Tibial nerve (tissue), 4 donors: ENCODE data around the gene SLC27A1. TPM values are rescaled to one million over a fixed set of nuclear protein-coding genes. Genes with fewer than 3 reads are reported as not detected.
A peak's percentile ranks its signal among the peaks of the same experiment; 100 is the strongest.

Experiments
- DNase-seq, 2 donors: peaks; one replicate each; pipeline ENCODE4 v3.0.0-alpha.2; 2019; ENCODE audit warnings: low spot score in 2 of 2
- H3K27ac ChIP-seq, 4 donors: fragments of 200-600 bp; sonication (generic) in 3 of 4; one replicate each; pipeline ENCODE4 v1.5.1; 2017 to 2019; ENCODE audit warnings: mild to moderate bottlenecking in 1 of 4
- H3K27me3 ChIP-seq, 2 donors: fragments of 200-600 bp; sonication (generic) in 1 of 2; one replicate each; pipeline versions ENCODE4 v1.5.1 to v1.6.0; 2017 to 2019
- H3K36me3 ChIP-seq, 3 donors: fragments of 200-600 bp; sonication (generic); one replicate each; pipeline ENCODE4 v1.5.1; 2018 to 2019
- H3K4me1 ChIP-seq, 4 donors: fragments of 200-600 bp; sonication (generic) in 3 of 4; one replicate each; pipeline ENCODE4 v1.5.1; 2017 to 2019
- H3K4me3 ChIP-seq, 4 donors: fragments of 200-600 bp; sonication (generic) in 3 of 4; one replicate each; pipeline ENCODE4 v1.5.1; 2017 to 2019; ENCODE audit warnings: mild to moderate bottlenecking in 1 of 4, moderate library complexity in 1 of 4
- H3K9me3 ChIP-seq, 4 donors: fragments of 200-600 bp; sonication (generic) in 3 of 4; one replicate each; pipeline ENCODE4 v1.5.1; 2017 to 2019
- EP300 ChIP-seq, 2 donors: sonication (generic); formaldehyde crosslinking; IDR thresholded peaks; one replicate each; pipeline ENCODE4 v1.6.1; 2017; ENCODE audit warnings: antibody characterized with exemption in 2 of 2, mild to moderate bottlenecking in 1 of 2
- POLR2A ChIP-seq, 2 donors: fragments of 450-650 bp; IDR thresholded peaks; one replicate each; pipeline ENCODE4 v1.6.1; 2017; ENCODE audit warnings: antibody characterized with exemption in 2 of 2, mild to moderate bottlenecking in 2 of 2, moderate library complexity in 2 of 2
- WGBS, 2 donors: methylation state at CpG; one replicate each; pipeline ENCODE4 v1.1.5; 2018; 5-methylcytosine and 5-hydroxymethylcytosine counted together
- total RNA-seq, 4 donors: library from RNA; depleted of rRNA; stranded (reverse); fragments of >200 nt; gene quantifications; one replicate each; pipeline ENCODE4 v1.1.0, GENCODE V29; 2016
- TF ChIP-seq, protein P1 (sequence below), 5 experiments: fragments of 200-600 bp in 3 of 5; fragments of 450-650 bp in 2 of 5; sonication (generic) in 3 of 5; IDR thresholded peaks; one replicate each; pipeline ENCODE4 v1.5.1; 2016 to 2019; ENCODE audit warnings: antibody characterized with exemption in 5 of 5, mild to moderate bottlenecking in 3 of 5, moderate library complexity in 2 of 5

The SLC27A1 gene
- total RNA-seq, 4 donors from 2014 or later: 30.6 to 69.3 (median 55.9) TPM

DNA sequence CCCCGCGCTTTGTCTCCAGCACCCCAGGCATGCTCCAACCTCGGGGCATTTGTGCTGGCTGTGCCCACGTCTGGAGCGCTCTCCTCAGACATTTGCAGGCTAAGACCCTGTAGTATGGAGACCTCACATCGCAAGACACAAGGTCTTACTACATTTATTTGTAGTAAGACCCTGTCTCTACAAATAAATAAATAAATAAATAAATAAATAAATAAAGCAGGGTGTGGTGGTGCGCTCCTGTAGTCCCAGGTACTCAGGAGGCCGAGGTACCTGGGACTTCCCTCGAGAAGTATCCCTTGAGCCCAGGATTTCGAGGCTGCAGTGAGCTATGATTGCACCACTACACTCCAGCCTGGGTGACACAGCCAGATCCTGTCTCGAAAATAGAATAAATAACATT lies 14.2 kb upstream of the SLC27A1 start:
- no peaks in the 10 kb centered on the region for H3K9me3 ChIP-seq
- H3K4me3 ChIP-seq: no peak overlapping the region
- H3K27me3 ChIP-seq: peaks cover 0 to 81% of the 10 kb centered on the region in 2 donors
- no peaks in the 10 kb centered on the region for H3K36me3 ChIP-seq
- DNase-seq: no peak
- no peak overlapping the region for H3K27ac ChIP-seq
- H3K4me1 ChIP-seq: peaks cover 0 to 20% (median 2%) of the 10 kb centered on the region in 4 donors
- WGBS, 2 donors: 55 to 63% methylated on average over 11 of the region's 11 CpGs
- TF ChIP-seq POLR2A (IDR thresholded peaks at IDR 0.05) (no peak), EP300 (IDR thresholded peaks at IDR 0.05) (no peak)
- TF ChIP-seq, protein P1, sequence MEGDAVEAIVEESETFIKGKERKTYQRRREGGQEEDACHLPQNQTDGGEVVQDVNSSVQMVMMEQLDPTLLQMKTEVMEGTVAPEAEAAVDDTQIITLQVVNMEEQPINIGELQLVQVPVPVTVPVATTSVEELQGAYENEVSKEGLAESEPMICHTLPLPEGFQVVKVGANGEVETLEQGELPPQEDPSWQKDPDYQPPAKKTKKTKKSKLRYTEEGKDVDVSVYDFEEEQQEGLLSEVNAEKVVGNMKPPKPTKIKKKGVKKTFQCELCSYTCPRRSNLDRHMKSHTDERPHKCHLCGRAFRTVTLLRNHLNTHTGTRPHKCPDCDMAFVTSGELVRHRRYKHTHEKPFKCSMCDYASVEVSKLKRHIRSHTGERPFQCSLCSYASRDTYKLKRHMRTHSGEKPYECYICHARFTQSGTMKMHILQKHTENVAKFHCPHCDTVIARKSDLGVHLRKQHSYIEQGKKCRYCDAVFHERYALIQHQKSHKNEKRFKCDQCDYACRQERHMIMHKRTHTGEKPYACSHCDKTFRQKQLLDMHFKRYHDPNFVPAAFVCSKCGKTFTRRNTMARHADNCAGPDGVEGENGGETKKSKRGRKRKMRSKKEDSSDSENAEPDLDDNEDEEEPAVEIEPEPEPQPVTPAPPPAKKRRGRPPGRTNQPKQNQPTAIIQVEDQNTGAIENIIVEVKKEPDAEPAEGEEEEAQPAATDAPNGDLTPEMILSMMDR (IDR thresholded peaks at IDR 0.05): no peak

DNA sequence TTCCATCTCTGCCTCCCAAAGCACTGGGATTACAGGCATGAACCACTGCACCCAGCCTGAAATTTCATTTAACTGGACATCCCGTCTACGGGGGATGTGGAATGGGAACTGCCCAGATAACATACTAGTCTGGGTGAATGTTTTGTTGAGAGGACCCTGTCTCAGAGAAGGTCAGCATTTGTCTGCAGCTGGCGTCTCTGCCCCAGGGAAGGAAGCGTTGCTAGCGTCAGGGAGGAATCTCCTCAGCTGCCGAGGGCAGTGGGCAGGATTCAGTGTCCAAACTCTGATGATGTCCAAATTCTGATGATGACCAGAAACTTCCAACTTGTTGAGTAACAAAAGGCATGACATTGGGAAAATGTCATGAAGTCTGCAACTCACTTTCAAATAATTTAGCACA lies 12.7 kb upstream of the SLC27A1 start:
- TF ChIP-seq, protein P1 (IDR thresholded peaks at IDR 0.05): no peak
- TF ChIP-seq POLR2A (IDR thresholded peaks at IDR 0.05): no peak
- TF ChIP-seq EP300 (IDR thresholded peaks at IDR 0.05): no peak
- peaks cover 0 to 85% of the 10 kb centered on the region in 2 donors for H3K27me3 ChIP-seq
- H3K4me3 ChIP-seq: no peak overlapping the region
- peaks cover 0 to 20% (median 2%) of the 10 kb centered on the region in 4 donors for H3K4me1 ChIP-seq
- no peak overlapping the region for H3K27ac ChIP-seq
- 25 to 28% methylated on average over 6 of the region's 6 CpGs for WGBS, 2 donors
- DNase-seq: no peak
- H3K36me3 ChIP-seq: no peaks in the 10 kb centered on the region
- H3K9me3 ChIP-seq: no peaks in the 10 kb centered on the region

DNA sequence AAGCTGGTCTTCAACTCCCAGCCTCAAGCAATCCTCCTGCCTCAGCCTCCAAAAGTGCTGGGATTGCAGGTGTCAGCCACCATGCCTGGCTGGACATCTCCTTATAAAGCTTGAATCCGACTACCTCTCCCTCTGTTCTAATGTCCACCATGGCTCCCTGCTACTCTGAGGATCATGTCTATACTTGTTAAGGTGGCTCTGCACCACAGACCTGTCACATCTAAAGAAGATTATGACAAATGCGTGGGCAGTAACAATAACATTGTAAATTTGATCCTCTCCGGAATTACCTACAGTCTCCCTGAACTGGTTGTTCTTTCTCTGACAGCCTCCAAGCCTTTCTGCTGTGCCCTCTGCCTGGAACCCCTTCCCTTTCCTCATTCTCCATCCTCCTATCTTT lies 11.4 kb upstream of the SLC27A1 start:
- H3K27ac ChIP-seq: no peak overlapping the region
- H3K4me3 ChIP-seq: no peak overlapping the region
- no peaks in the 10 kb centered on the region for H3K9me3 ChIP-seq
- DNase-seq: no peak
- H3K27me3 ChIP-seq: peaks cover 0 to 76% of the 10 kb centered on the region in 2 donors
- no peaks in the 10 kb centered on the region for H3K36me3 ChIP-seq
- 79 to 86% methylated on average over 3 of the region's 3 CpGs for whole genome bisulfite sequencing, 2 donors
- TF ChIP-seq POLR2A (IDR thresholded peaks at IDR 0.05): no peak
- no peak for TF ChIP-seq EP300 (IDR thresholded peaks at IDR 0.05)
- TF ChIP-seq, protein P1 (IDR thresholded peaks at IDR 0.05): no peak
- H3K4me1 ChIP-seq: peaks cover 0 to 14% (median 2%) of the 10 kb centered on the region in 4 donors

DNA sequence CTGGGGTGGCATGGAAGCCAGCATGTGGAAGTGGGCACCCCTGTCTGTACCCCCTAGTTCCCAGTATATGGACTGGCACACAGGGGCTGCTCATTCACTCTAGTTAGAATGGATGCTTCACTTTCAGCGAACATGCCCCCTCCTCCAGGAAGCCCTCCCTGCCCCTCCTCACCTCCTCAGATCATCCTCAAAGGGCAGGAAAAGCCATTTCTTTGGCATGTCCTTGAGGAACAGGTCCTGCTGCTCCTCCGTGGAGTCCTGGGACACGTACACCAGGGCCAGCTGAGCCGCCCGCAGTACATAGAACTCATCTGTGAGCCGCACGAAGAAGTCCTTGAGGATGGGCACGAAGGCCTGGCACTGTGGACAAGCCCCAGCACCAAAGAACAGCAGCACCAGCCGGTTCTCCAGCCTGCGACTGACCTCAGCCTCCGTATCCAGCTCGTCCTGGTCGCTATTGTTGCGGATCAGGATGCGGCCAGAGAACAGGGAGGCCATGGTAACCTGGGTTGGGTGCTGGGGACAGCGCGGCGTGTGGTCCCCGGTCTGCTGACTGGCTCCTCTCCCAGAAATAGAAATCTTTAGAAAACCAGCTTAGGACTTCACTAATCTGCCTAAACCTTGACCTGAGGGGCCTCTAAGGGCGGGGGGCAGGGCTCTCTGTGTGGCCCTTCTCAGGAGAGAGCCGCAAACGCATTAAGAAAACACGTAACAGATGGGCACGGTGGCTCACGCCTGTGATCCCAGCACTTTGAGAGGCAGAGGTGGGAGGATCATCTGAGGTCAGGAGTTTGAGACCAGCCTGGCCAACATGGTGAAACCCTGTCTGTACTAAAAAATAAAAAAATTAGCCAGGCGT lies 9.7 kb upstream of the SLC27A1 start, which contains the start of gene NXNL1:
Gene NXNL1, minus strand, starts transcription at position 555 of the 859 bp plus-strand sequence. Its CDS starts 57 bp downstream, at position 498.
- peaks cover 0 to 3% (median 1%) of the 10 kb centered on the region in 4 donors for H3K4me1 ChIP-seq
- no peak within 1 kb of the TSS for H3K4me3 ChIP-seq
- H3K27me3 ChIP-seq: peaks cover 0 to 59% of the 10 kb centered on the region in 2 donors
- no peak within 1 kb of the TSS for H3K27ac ChIP-seq
- H3K9me3 ChIP-seq: no peaks in the 10 kb centered on the region
- DNase-seq: no peak
- TF ChIP-seq POLR2A (IDR thresholded peaks at IDR 0.05) (no peak), EP300 (IDR thresholded peaks at IDR 0.05) (no peak)
- TF ChIP-seq, protein P1 (IDR thresholded peaks at IDR 0.05): no peak
- 80% methylated on average over 26 of the region's 26 CpGs for WGBS, 2 donors
- H3K36me3 ChIP-seq: no peaks in the 10 kb centered on the region

DNA sequence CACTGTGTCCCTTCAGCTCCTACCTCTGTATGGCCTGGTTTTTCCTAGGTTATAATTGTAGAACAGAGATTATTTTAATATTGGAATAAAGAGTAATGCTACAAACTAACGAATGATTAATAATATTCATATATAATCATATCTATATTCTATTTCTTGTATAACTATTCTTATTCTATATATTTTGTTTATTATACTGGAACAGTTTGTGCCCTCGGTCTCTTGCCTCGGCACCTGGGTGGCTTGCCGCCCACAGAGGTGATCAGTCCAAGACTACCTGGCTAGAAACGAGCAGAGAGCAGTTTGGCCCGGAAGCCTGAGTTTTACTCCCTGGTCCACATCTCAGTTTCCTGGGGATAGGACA lies 3.9 kb upstream of the SLC27A1 start:
- WGBS, 2 donors: 42 to 44% methylated on average over 6 of the region's 6 CpGs
- DNase-seq: no peak
- no peaks in the 10 kb centered on the region for H3K36me3 ChIP-seq
- H3K27me3 ChIP-seq: peaks cover 0 to 3% of the 10 kb centered on the region in 2 donors
- peaks cover 0 to 42% (median 17%) of the 10 kb centered on the region in 4 donors for H3K4me1 ChIP-seq
- peak overlapping the region in 1 of 4 donors; percentile 97 for H3K27ac ChIP-seq
- no peak overlapping the region for H3K4me3 ChIP-seq
- no peaks in the 10 kb centered on the region for H3K9me3 ChIP-seq
- TF ChIP-seq, protein P1 (IDR thresholded peaks at IDR 0.05): no peak
- TF ChIP-seq EP300 (IDR thresholded peaks at IDR 0.05) (no peak), POLR2A (IDR thresholded peaks at IDR 0.05) (no peak)
